Stimulated activated CD8-positive, alpha-beta memory T cell treated with anti-CD3 and anti-CD28 coated beads, Interleukin-4, amount 100 ng/mL, for 4 hours (primary cell): ENCODE measurements around the gene NDUFA11.

Experiments used
- DNase-seq, 2 donors: peaks; one replicate each; pipeline ENCODE4 v3.0.0-alpha.2; 2020; ENCODE audit warnings: low read depth in 2 of 2, low spot score in 1 of 2

Gene NDUFA11

DNA sequence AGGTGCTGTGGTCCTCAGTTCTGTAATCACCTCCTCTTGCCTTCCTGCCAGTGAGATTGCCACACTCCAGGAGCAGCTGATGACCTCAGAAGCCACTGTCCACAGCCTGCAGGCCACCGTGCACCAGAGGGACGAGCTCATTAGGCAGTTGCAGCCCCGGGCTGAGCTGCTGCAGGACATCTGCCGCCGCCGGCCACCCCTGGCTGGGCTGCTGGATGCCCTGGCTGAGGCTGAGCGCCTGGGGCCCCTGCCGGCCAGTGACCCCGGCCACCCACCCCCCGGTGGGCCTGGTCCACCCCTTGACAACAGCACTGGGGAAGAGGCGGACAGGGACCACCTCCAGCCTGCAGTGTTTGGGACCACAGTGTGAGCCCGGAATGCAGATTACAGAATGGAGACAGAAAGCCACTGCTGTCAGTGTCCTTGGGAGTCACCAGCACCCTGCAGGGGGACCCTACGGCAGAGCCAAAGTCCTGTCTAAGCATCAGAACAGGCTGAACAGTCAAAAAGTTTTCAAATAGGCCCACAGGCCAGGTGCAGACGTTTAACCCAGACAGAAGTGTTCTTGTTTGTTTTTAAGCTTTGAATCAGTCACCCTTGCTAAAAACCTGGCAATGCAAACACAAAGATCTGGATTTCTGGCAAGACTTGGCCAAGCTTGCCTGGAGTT is 5.3 kb upstream of the NDUFA11 start:
- no peak for DNase-seq

DNA sequence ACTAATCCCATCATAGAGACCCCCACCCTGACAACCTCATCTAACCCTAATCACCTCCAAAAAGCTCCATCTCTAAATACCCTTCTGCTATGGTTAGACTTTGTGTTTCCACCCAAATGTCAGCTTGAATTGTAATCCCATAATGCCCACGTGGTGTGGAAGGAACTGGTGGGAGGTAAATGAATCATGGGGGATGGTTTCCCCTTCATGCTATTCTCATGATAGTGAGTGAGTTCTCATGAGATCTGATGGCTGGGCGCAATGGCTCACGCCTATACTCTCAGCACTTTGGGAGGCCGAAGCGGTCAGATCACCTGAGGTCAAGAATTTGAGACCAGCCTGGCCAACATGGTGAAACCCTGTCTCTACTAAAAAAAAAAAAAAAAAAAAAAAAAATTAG is 3.7 kb upstream of the NDUFA11 start:
- DNase-seq, result no peak

DNA sequence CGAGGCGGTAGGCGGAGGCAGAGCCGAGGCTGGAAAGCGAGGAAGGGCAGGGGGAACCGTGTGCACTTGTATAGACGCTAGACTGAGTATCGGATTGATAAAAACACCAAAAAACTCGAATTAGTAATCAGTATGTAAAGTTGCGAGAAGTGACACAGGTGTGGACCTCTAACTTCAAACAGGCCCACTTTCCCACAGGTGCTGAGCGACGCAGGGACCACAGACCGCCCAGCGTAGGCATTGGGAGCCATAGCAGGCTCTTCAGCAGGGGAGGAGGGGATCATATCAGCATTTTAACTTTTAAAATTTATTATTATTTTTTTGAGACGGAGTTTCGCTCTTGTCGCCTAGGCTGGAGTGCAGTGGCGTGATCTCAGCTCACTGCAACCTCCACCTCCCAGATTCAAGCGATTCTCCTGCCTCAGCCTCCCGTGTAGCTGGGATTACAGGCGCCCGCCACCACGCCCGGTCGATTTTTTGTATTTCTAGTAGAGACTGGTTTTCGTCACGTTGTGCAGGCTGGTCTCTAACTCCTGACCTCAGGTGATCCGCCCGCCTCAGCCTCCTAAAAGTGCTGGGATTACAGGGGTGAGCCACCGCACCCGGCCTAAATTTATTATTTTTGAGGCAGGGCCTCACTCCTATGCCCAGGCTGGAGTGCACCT is 1.7 kb upstream of the NDUFA11 start:
- no peak for DNase-seq

DNA sequence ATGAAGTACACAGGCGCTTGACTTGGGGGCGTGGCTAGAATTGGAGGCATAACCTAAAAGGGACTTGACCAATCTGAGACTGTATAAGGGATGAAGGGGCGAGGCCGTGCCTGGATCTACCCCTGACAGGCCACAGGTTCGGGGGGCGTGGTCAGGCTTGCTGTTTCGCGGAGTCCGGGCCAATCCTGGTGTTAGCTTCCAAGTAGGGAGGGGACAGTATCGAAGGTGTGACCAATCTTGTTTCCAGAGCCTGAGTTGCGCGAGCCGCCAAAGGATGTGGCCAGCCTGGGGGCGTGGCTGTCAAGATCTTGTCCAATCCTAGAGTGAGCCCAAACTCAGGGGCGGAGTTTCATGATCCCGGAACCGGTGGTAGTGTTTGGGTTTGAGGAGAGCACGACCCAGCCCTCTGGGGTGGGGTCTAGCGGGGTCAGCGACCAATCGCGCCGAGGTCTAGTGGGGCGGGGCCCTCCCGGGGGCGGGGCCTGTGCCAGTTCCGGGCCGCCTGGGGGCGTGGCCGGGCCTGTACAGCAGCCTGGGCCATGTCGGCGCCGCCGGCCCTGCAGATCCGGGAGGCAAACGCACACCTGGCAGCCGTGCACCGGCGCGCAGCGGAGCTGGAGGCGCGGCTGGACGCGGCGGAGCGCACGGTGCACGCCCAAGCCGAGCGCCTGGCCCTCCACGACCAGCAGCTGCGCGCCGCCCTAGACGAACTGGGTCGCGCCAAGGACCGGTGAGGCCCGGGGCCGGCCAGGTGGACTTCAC is 943 bp upstream of the NDUFA11 start, which contains the start of gene VMAC:
Gene VMAC (plus strand): TSS at position 521 of the 762 bp plus-strand sequence. CDS start 19 bp downstream, at position 540.
- peak; percentile 99 to 100 for DNase-seq

DNA sequence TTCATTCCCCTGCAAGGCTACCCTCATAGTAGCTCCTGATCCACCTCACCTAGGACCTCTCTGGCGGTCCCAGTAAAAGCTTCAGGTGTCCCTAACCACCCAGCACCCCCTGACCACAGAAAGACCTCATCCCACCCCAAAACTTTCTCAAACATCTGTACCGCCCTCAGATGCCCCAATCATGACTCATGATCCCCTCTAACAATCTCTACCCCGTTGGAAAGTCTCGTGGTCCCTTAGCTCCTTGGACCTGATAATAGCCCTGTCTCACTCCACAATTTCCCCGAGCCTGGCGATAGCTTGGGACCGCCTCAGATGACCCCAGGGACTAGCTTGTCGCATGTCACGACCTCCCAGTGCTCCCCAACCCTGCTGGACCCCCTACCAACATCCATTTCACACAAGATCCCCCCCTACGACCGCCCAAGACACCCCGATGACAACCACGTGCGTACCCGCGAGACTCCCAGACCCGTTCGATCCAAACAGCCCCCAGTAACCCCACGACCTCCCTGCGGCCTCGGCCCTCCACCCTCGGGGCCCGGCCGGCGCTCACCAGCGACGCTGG is 450 bp downstream of the NDUFA11 start:
- DNase-seq, result peak in 1 of 2 donors; percentile 10

DNA sequence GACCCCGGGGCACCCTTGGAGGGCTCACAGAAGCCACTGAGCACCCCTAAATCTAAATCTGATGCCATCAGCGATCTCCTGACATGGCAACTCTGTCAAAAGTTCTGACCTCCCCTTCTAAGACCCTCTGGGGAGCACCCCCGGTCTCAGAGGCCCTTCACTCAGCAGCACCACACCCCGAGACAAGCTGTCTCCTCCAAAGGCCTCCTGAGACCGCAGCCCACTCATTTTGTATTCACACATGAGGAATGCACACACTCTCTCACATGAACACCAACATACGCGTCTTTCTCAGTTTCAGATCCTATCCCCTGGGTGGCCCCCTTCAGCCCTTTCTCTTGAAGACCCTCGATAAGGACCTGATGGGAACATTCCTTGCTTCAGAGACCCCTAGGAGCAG is 2.6 kb downstream of the NDUFA11 start:
- no peak for DNase-seq

DNA sequence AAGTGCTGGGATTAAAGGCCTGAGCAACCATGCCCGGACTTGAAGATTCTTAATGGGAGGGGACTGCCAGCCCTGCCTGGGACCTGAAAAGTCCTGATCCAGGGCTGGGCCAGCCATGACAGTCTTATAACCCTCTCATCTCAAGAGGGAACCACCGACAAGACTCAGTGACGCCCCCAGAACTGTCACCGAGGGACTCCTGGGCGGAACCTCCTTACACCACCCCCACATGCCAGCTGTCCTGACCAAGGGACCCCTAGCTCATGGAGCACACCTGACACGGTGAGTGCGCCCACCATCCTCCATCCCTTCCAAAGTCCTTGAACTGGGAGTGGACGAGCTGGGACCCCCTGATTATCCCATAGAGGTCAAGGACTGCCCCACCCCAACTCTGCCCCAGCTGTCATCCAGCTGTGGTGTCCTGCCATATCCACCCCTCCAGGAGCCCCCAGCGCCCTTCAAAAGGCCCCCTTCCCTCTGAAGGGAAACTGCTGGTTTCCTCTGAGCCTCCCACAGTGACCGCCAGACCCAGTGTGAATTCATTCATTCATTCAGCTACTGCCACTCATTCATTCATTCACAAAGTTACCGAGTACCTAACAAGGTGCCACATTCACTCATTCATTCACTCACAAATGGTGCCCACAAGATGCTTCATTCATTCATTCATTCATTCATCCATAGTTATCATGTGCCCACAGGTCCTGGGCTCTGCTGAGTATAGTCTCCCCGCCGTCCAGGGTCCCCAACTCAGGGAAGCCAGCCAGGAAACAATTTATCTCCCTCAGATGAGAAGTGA is 3.7 kb downstream of the NDUFA11 start:
- DNase-seq, result no peak

DNA sequence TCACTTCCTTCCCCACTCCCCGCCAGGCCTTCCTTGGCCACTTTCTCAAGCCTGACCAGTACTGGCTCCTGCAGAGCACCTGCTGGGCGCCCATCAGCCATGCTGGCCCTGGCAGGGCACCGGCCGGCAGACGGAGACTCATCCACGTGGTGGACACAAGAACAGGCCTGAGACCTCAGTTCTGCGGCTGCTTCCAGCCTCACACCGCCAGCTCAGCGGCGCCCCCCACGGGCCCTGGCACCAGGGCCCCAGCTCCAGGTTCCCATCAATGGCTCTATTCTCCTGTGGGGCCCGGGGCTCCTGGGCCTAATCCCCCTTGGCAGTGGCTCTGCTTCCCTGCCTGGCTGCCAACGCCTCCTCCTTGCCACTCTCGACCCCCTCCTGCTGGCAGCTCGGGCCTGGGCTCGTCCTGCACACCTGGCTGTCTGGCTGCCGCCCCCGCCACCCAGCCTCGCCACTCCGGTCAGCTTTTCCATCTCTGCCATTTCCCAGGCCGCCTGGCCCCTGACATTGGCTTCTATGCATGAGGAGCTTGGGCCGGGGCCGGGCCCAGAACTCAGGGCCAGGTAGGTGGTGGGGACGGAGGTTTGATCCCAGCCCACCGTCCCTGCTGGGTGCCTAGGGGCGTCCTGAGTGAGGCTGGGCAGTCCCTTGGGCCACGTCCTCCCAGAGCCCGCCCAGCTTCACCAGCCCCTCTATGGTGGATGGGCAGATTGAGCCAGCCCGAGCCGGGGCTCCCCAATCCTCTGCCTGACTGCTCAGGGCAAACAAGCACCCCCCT is 6.2 kb downstream of the NDUFA11 start:
- DNase-seq, result no peak

DNA sequence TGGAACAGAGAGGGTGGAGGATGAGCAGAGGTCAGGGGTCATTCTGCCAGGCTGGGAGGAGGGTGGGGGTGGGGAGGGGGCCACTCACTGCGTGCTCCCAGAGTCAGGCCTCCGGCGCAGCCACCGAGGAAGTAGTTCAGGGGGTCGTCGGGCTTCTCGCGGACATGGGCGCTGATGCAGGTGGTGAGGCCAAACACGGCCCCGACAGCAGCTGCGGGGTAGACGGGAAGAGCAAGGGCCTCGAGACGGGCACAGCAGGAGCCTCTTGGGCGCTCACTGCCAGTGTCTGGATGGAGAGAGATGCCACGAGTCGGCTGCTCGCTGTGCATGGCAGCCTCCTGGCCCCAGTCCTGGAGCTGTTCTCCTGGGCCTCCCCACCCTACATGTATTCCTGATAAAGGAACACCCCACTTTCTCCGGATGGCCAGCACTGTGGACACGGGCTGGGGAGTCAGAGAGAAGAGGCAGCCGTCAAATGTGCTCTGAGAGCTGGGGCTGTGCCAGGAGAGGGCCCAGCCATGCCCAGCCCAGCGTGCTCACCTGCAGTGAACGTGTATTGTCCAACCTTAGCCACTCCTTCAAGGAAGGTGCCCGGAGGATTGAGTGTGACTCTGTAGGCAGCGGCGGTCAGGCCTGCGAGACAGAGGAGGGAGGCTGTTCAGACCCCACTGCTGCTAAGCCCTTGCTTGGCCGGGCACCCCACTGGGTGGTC is 7.1 kb downstream of the NDUFA11 start:
- DNase-seq, result no peak

DNA sequence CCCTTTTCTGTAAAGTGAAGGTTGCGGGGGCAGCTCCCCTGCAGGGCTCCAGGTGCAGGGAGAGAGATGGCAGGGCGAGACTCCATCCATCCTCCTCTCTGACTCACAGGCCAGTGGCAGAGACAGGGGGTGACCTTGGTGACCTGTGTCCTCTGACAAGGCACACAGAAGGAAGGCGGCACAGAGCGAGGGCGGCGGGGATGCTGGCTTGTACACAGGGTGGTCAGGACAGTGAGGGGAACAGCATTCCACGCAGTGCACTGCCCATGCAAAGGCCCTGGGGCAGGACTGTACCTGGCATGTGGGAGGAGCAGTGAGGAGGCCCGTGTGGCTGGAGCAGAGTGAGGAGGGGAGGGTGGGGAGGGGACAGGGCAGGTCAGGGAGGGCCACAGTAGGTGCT is 7.7 kb downstream of the NDUFA11 start:
- no peak for DNase-seq

DNA sequence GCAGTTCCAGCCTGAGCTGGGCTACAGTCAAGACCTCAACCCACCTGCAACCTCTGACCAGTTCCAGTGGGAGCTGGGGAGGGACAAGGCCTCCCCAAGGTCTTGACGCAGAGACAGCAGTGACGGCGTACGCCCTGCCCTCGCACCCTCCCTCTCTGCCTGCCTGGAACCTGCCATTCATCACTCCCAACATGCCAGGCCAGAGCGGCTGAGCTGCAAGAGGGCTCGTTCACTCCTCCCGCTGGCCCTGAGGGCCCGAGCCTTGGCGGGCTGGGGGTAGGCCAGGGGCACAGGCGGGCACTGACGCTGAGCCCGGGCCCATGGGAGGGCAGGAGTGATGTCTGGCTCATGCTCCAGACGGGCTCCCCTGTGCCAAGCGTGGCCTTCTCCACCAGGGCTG is 8.2 kb downstream of the NDUFA11 start:
- no peak for DNase-seq

DNA sequence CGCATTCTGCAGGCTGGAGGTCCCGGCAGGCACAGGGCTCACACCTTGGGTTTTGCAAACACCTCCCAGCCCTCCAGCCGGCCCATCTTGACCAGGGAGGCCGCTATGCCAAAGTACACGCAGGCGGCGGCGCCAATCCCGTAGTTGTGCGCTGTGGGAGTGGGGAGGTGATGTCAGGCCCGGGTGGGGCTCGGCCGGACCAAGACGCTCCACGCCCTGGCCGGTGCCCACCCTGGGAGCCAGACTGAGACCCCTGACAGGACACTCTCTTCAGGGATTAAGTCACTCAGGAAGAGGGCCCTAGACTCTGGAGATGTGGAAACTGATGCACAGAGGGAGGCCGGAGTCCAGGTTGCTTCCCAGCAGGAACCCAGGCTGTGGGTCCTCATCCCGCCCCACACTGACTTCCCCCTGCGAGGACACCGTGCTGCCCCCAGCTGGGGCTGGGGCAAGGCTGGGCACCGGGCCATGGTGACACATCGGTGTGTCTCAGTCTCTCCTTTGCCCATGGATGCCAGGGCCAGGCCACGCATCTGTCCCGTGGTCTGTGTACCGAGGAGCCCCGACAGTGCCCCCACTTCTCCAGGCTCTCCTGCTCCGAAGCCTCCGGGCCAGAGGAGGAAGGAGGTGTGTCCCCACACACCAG is 8.8 kb downstream of the NDUFA11 start:
- no peak for DNase-seq

DNA sequence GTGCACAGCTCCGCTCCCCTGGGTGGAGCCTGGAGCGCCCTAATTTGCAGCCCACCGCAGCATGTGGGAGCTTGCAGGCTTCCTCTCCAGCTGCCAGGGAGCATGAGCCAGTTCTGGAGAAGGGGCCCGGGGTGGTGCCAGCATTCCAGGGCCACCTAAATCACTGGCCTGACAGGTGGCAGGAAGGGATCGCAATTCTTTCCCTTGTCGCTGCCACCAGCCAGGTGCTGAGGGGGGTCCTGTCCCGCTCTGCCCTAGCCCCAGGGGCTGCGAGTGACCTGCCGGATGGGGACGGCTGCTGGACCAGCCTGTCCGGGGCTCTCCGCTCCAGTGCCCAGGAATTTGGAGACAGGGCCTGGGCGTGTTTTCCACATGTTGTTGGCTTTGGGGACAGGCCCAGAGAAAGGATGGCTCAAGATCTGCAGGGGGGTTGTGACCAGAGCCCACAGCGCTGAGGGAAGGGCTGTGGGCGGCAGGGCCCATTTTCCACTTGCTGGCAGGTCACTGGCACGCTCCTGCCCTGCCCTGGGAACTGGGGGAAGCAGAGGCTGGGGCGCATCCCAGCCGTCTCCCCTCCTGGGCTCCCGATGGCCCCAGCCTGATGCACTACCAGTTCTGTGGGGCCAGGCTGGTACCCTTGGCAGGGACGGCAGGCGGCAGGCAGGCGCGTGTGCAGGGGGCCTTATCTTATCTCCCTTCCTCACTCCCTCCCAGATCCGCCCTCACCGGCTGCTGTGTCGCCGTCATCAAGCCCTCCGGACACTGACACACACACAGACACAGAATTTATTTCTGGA is 9.5 kb downstream of the NDUFA11 start:
- no peak for DNase-seq

DNA sequence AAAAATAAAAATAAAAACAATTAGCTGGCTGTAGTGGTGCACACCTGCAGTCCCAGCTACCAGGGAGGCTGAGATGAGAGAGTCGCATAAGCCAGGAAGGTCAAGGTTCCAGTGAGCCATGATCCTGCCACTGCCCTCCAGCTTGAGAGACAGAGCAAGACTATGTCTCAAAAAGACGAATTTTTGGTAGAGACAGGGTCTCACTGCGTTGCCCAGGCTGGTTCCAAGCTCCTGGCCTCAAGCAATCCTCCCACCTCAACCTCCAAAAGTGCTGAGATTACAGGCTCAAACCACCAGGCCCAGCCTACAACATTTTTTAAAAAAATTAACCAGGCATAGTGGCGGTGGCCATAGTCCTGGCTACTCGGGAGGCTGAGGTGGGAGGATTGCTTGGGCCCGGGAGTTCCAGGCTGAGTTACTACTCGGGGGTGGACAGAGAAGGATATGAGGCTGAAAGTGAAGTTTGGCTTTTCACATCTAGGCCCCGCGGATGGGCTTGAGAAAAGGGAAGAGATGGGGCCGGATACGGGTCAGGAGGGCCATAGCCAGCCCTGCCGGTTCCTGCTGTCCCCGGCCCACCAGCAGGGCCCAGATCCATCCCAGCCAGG is 10.2 kb downstream of the NDUFA11 start:
- DNase-seq, result no peak

DNA sequence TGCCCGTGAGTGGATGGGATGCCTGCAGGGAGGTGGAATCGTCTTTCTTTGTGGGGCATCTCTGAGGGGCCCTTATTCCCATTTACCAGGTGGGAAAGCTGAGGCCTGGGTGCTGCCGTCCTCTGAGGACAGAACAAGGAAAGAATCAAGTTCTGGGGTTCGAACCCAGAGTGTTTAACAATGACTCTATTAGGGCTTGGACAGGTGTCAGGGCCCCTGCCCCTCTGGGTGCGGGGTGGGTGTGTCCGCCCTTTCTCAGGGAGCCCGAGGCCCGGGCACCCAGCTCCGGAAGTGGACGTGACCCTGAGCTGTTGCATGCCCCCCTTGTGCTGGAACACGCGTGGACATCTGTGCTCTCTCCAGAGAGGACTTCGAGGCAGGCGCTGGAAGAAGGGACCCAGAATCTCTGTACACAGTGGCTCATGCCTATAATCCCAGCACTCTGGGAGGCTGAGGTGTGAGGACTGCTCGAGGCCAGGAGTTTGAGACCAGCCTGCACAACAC is 10.8 kb downstream of the NDUFA11 start:
- DNase-seq, result no peak

DNA sequence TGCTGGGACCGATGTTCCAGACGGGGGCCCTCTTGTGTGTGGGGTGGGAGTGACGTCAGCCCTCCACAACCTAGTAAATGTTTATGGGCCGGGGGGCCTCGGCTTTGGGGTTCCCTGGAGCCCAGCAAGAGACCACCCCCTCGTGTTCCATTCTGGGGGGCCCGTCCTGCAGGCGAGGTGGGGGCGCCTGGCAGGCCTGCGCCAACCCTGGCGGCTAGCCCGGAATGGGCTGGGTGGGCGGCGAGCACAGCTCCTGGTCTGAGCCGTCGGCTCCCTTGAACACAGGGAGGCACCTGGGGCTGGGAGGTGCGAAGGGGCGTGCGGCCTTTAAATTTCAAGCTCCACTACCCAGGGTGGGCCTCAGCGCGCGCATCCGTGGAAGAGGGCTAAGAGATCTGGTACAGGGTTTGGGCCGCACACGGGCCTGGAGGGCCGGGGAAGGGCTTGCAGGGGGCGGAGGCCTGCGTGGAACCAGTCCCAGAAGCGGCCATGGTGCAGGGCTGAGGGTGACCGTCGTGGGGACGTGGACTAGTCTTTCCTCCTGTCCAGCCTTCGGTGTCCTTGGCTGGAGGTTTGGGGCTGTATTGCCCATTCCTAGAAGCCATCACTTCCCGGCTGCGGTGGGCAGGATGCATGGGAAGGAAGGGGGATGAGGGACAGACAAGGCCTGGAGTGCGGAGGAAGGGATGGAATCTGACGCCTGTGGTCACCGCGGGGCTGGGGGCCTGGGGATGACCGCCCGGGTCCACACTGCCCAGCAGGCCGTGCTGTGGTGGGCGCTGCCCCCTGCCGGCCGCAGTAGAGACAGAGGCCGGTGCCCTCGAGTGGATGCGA is 11.4 kb downstream of the NDUFA11 start:
- DNase-seq, result no peak

DNA sequence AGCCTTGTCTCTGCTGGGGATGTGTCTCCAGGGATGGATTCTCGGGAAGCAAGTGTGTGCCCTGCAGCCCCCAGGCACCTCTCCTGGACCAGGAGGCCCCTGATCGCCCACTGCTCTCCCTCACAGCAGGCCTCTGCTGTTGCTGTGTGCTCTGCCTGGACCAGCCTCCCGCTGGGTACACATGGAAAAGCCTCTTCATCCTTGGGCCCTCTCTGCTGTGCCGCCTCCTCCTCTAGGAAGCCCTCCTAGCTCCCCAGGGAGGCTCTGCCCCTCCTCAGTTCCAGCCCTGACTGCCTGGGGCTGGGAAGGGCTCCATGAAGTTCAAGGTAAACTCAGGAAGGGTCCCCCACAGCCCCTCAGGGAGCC is 12.0 kb downstream of the NDUFA11 start:
- DNase-seq, result no peak
